Upper lobe of right lung (tissue), 1 donor: Measurements from ENCODE around the gene TMEM232. TPM values are rescaled to one million over a fixed set of nuclear protein-coding genes. Genes with fewer than 3 reads are reported as not detected.

ENCODE experiments used
- ATAC-seq: fragments of 200-7000 bp; cut with Tn5 transposase; one replicate; pipeline ENCODE4 v1.9.1; 2020; ENCODE audit warnings: mild to moderate bottlenecking, moderate library complexity
- DNase-seq: peaks from one replicate; pipeline ENCODE4 v3.0.0-alpha.2; 2020
- H3K27ac ChIP-seq: fragments of 200-600 bp; one replicate; pipeline ENCODE4 v1.8.0; 2022
- H3K27me3 ChIP-seq: fragments of 200-600 bp; one replicate; pipeline ENCODE4 v1.8.0; 2022; ENCODE audit warnings: mild to moderate bottlenecking
- H3K36me3 ChIP-seq: fragments of 200-600 bp; one replicate; pipeline ENCODE4 v1.8.0; 2022
- H3K4me1 ChIP-seq: fragments of 200-600 bp; one replicate; pipeline ENCODE4 v1.8.0; 2022
- H3K4me3 ChIP-seq: fragments of 200-600 bp; one replicate; pipeline ENCODE4 v1.8.0; 2022; ENCODE audit warnings: mild to moderate bottlenecking
- H3K9me3 ChIP-seq: fragments of 200-600 bp; one replicate; pipeline ENCODE4 v1.8.0; 2022
- intact Hi-C: fragments of 100-400 bp; cut with DNase I; formaldehyde crosslinking; loops from one replicate; pipeline ENCODE4 v1.11.0; 2022
- total RNA-seq: library from RNA; stranded (reverse); fragmentation: NEBNext Ultra II Directional; extraction: Animal tissue kit (Norgen Biotek cat#: 25700); gene quantifications from one replicate; pipeline ENCODE4 v1.2.1, GENCODE V29; 2021
- TF ChIP-seq, protein P1 (sequence below): fragments of 200-600 bp; IDR thresholded peaks from one replicate; pipeline ENCODE4 v1.8.0; 2022; ENCODE audit warnings: antibody characterized with exemption
- donor health status: DM: no; HTN: yes; CAD: no; lungs with severe emphysema.

TMEM232 gene
- total RNA-seq, 1 donor from 2014 or later, result 3.6 TPM

DNA sequence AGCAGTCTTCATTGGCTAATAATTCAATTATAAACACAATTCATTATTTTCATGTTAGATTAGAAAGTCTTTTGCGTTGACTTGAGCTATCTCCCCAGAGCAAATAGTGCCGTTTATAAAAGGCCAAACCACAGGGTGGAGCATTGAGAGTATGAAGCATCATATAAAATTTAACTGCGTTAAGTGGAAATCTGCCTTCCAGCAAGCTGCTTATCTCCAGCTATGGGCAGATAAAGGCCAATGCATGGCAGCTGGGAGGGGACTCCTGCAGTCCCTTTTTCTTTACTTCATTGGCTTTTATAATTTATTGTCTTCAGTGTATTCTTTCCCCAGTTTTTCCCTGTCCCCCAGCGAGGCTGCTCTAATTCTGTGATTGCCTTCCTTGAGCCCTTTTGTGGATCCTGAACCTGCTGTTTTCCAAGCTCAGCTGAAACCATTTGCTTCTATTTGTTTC lies 113.7 kb downstream of the TMEM232 start:
- intact Hi-C loops, result no loop called here
- TF ChIP-seq, protein P1, sequence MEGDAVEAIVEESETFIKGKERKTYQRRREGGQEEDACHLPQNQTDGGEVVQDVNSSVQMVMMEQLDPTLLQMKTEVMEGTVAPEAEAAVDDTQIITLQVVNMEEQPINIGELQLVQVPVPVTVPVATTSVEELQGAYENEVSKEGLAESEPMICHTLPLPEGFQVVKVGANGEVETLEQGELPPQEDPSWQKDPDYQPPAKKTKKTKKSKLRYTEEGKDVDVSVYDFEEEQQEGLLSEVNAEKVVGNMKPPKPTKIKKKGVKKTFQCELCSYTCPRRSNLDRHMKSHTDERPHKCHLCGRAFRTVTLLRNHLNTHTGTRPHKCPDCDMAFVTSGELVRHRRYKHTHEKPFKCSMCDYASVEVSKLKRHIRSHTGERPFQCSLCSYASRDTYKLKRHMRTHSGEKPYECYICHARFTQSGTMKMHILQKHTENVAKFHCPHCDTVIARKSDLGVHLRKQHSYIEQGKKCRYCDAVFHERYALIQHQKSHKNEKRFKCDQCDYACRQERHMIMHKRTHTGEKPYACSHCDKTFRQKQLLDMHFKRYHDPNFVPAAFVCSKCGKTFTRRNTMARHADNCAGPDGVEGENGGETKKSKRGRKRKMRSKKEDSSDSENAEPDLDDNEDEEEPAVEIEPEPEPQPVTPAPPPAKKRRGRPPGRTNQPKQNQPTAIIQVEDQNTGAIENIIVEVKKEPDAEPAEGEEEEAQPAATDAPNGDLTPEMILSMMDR, result no peak
- Histone ChIP-seq H3K27me3 (no peaks in the 10 kb centered on the region), H3K27ac (no peak overlapping the region), H3K36me3 (no peaks in the 10 kb centered on the region), H3K9me3 (peaks cover 11% of the 10 kb centered on the region), H3K4me3 (no peak overlapping the region), H3K4me1 (no peaks in the 10 kb centered on the region)
- ATAC-seq (no peak), DNase-seq (no peak)

DNA sequence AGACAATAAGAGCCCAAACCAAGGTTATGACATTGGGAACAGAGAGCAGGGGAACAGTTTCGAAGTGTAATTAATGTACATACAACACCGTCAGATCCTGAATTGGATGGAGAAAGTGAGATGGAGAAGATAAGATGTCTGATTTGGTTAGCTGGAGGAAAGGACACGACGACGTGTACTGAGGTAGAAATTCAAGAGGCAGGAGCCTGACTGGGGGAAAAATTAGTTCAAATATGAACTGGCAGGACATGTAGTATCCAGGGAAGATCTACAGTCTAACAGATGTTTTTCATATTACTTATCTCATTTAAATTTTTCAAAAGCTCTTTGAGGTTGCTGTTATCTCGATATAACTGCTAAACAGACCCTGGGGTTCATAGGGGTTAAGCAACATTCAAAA lies 114.7 kb downstream of the TMEM232 start:
- intact Hi-C loops, result no loop called here
- H3K27me3 ChIP-seq, result no peaks in the 10 kb centered on the region
- ATAC-seq, result no peak
- DNase-seq, result no peak
- TF ChIP-seq, protein P1, result no peak
- peaks cover 11% of the 10 kb centered on the region for H3K9me3 ChIP-seq
- H3K27ac ChIP-seq, result no peak overlapping the region
- no peaks in the 10 kb centered on the region for H3K4me1 ChIP-seq
- no peaks in the 10 kb centered on the region for H3K36me3 ChIP-seq
- H3K4me3 ChIP-seq, result no peak overlapping the region

DNA sequence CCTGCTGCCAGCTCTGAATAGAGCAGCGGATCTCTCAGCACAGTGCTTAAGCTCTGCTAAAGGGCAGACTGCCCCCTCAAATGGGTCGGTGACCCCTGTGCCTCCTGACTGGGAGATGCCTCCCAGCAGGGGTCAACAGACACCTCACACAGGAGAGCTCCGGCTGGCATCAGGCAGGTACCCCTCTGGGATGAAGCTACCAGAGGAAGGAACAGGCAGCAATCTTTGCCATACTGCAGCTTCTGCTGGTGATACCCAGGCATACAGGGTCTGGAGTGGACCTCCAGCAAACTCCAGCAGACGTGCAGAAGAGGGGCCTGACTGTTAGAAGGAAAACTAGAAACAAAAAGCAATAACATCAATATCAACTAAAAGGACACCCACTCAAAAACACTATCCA lies 131.6 kb downstream of the TMEM232 start:
- H3K4me3 ChIP-seq, result no peak overlapping the region
- TF ChIP-seq, protein P1, result no peak
- ATAC-seq (no peak), DNase-seq (no peak)
- H3K9me3 ChIP-seq, result no peaks in the 10 kb centered on the region
- H3K27ac ChIP-seq, result no peak overlapping the region
- intact Hi-C loops, result no loop called here
- no peaks in the 10 kb centered on the region for H3K36me3 ChIP-seq
- H3K4me1 ChIP-seq, result no peaks in the 10 kb centered on the region
- H3K27me3 ChIP-seq, result no peaks in the 10 kb centered on the region

DNA sequence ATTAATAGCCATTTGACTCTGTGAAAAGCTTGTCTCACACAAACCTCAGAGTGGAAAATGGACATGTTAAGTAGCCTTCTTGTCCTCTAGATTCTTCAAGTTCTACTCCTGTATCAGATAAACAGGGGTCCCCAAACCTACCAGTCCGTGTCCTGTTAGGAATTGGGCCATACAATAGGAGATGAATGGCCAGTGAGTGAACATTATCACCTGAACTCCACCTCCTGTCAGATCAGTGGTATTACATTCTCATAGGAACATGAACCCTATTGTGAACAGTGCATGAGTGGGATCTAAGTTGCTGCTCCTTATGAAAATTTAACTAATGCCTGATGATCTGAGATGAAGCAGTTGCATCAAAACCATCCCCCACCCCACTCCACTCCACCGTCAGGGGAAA lies 136.3 kb downstream of the TMEM232 start:
- ATAC-seq, result peak; percentile 58
- intact Hi-C loops, result no loop called here

DNA sequence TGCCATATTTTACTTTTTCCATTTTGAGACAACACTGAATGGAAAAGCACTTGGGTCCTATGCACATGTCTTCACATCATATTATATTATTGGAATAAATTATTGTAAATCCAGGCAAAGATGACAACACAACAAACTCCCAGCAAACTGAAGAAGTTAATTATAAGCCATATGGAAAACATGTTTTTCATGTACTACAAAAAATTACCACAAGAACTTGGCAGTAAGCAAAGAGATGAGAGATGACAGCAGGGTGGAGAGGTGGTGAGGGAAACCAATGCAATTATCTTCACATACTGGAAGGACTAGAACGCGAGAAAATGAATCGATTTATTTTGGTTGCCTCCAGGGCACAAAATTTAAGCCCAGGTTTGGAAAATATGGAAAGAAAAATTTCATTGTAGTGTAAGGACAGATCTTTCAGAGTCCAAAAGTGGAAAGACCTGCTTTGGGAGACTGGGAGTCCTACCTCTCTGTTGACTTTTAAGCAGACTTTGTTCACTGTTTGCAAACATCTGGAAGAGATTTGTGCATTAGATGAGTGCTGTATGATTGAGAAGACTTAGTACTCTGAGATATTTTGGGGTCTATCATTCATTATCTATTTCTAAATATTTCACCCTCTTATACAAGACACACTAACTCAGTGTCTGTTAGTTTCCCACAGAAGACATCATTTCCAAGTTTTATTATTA lies 138.0 kb downstream of the TMEM232 start:
- Histone ChIP-seq H3K27ac (no peak overlapping the region), H3K36me3 (no peaks in the 10 kb centered on the region), H3K27me3 (no peaks in the 10 kb centered on the region), H3K9me3 (no peaks in the 10 kb centered on the region), H3K4me1 (no peaks in the 10 kb centered on the region), H3K4me3 (no peak overlapping the region)
- intact Hi-C loops, result no loop called here
- DNase-seq, result no peak
- TF ChIP-seq, protein P1, result no peak
- ATAC-seq, result no peak

More for the DNA sequence above, 136.3 kb downstream of the TMEM232 start:
- DNase-seq, result no peak
- Histone ChIP-seq H3K4me1 (no peaks in the 10 kb centered on the region), H3K27ac (no peak overlapping the region), H3K4me3 (no peak overlapping the region), H3K36me3 (no peaks in the 10 kb centered on the region), H3K27me3 (no peaks in the 10 kb centered on the region), H3K9me3 (no peaks in the 10 kb centered on the region)
- TF ChIP-seq, protein P1, result peak; percentile 45
